ENCODE measurements around the gene SLC6A9. TPM values are rescaled to one million over a fixed set of nuclear protein-coding genes. Genes with fewer than 3 reads are reported as not detected.

SLC6A9 gene
- total and polyA plus RNA-seq, 2 of the 8 experiments (the other 6 are each of a cell fraction or from before 2014, with no cell fraction given), result 20.2 to 24.2 TPM

GRCh38 chr1:44040418-44040817, 9.2 kb upstream of the SLC6A9 start:
- ChIA-PET CTCF (ENCODE audit: partially characterized antibody) (interaction anchor here (0.8 to 16.4 kb wide), 6 partner anchors 6 to 106 kb away, joined by 3 to 478 read pairs (median 10); partner anchors contain the start of genes CCDC24 and SLC6A9), POLR2A (ENCODE audit: partially characterized antibody) (interaction anchor here (1.2 kb wide), 1 partner anchor 43 kb away, joined by 3 read pairs; no protein-coding TSS in a partner anchor)
- no peak overlapping the region for H2BK120ac ChIP-seq (replicated peaks; ENCODE audit: low read depth, low read length)
- TF ChIP-seq SP2 (IDR thresholded peaks at IDR 0.05; ENCODE audit: low read length), result no peak
- no peak for TF ChIP-seq ZNF274 (IDR thresholded peaks at IDR 0.05; ENCODE audit: borderline replicate concordance, extremely low read depth, low read length)
- no peak for TF ChIP-seq RXRA (IDR thresholded peaks at IDR 0.05; ENCODE audit: insufficient read depth, low read depth, low read length)
- H2BK15ac ChIP-seq (ENCODE audit: low read length), result no peak overlapping the region
- no peaks in the 10 kb centered on the region for H3K9me3 ChIP-seq (ENCODE audit: insufficient read depth in 2 of 2, low read depth in 1 of 2, low read length in 1 of 2)
- no peaks in the 10 kb centered on the region for H3K79me2 ChIP-seq (ENCODE audit: control insufficient read depth in 1 of 2, insufficient read depth in 2 of 2, low read length in 2 of 2)
- no peak overlapping the region for H2BK12ac ChIP-seq (ENCODE audit: low read depth, low read length)
- H3K36me3 ChIP-seq (ENCODE audit: control insufficient read depth in 2 of 4, insufficient read depth in 4 of 4, low read length in 3 of 4), result no peaks in the 10 kb centered on the region
- no peak overlapping the region for H3K56ac ChIP-seq (replicated peaks; ENCODE audit: insufficient read length, low read depth, low read length)
- H4K91ac ChIP-seq (replicated peaks; ENCODE audit: insufficient read length, low read length), result no peak overlapping the region
- no peak overlapping the region for H3K4me2 ChIP-seq (ENCODE audit: insufficient read depth in 1 of 2, low read depth in 2 of 2, low read length in 2 of 2)
- H4K8ac ChIP-seq (ENCODE audit: extremely low read depth, insufficient read depth, low read length), result no peak overlapping the region
- H3K23me2 ChIP-seq (ENCODE audit: low read depth, low read length), result no peaks in the 10 kb centered on the region
- no peak overlapping the region for H4K5ac ChIP-seq (ENCODE audit: insufficient read length, low read depth, low read length)
- H3K27me3 ChIP-seq (replicated peaks in 1 of 4; ENCODE audit: control insufficient read depth in 3 of 4, extremely low read depth in 1 of 4, insufficient read depth in 3 of 4, low read length in 3 of 4), result peaks cover 0 to 5% (median 0%) of the 10 kb centered on the region in 4 experiments; a peak in 3 of 7 replicates
- H3K79me1 ChIP-seq (ENCODE audit: low read depth, low read length), result no peaks in the 10 kb centered on the region
- no peak overlapping the region for H3K18ac ChIP-seq (ENCODE audit: extremely low read depth, low read length)
- H3K14ac ChIP-seq (ENCODE audit: insufficient read length), result no peak overlapping the region
- FAIRE-seq, result no peak
- H2BK5ac ChIP-seq (ENCODE audit: low read depth, low read length), result no peak overlapping the region
- H2AFZ ChIP-seq (ENCODE audit: low read length), result no peak overlapping the region
- no peak overlapping the region for H3K23ac ChIP-seq (ENCODE audit: insufficient read length)
- H4K20me1 ChIP-seq (replicated peaks in 1 of 2; ENCODE audit: control insufficient read depth in 1 of 2, insufficient read depth in 2 of 2, low read length in 2 of 2), result no peaks in the 10 kb centered on the region
- H3K4me1 ChIP-seq (replicated peaks in 1 of 4; ENCODE audit: control insufficient read depth in 3 of 4, insufficient read depth in 4 of 4, low read length in 3 of 4), result peaks cover 2 to 9% (median 5%) of the 10 kb centered on the region in 4 experiments; a peak in 5 of 7 replicates
- H2BK20ac ChIP-seq (ENCODE audit: low read length), result no peak overlapping the region
- no peak overlapping the region for H2AK5ac ChIP-seq (ENCODE audit: low read depth, low read length)
- 93% methylated on average over 2 of the region's 2 CpGs; no CpG with 5 or more reads in 1 of the 2 experiments for WGBS, 2 experiments (ENCODE audit: extremely low coverage in 1 of 2, insufficient coverage in 1 of 2, insufficient read length in 1 of 2, insufficient replicate concordance in 2 of 2, low coverage in 1 of 2, low lambda C conversion rate in 2 of 2, missing lambda C conversion rate in 1 of 2)
- no peak overlapping the region for H3K27ac ChIP-seq (ENCODE audit: low read depth, low read length)
- no peak for DNase-seq (ENCODE audit: low read depth in 1 of 2, low spot score in 2 of 2)
- H3K9ac ChIP-seq (replicated peaks in 1 of 4; ENCODE audit: extremely low read depth in 1 of 4, low read depth in 3 of 4, low read length in 3 of 4), result no peak overlapping the region
- H3K4me3 ChIP-seq (ENCODE audit: extremely low read depth in 1 of 4, insufficient read depth in 2 of 4, low read depth in 3 of 4, low read length in 4 of 4), result no peak overlapping the region
- no peak overlapping the region for H3K4ac ChIP-seq (replicated peaks; ENCODE audit: insufficient read length, low read depth, low read length)

Data from H1 (cell line).